HCT116 (cell line): ENCODE measurements around the gene TMEM242. TPM values are rescaled to one million over a fixed set of nuclear protein-coding genes. Genes with fewer than 3 reads are reported as not detected.

ENCODE experiments used
- ATAC-seq: fragments of 200-7000 bp; cut with Tn5 transposase; 2 replicates; pipeline ENCODE4 v1.9.1; 2020; ENCODE audit warnings: mild to moderate bottlenecking, moderate library complexity
- BruUV-seq: library from RNA; stranded (reverse); fragments of 400-500 nt; replicated peaks from 2 replicates; lab custom pipeline; 2021; lab: Mats Ljungman, UMichigan
- CTCF ChIA-PET: fragments of 300-600 bp; sonication (Branson Sonifier 250); formaldehyde crosslinking; loops from one replicate; lab custom pipeline; 2021; ENCODE audit warnings: antibody characterized with exemption; lab: Charles Lee
- POLR2A ChIA-PET: fragments of 300-600, 350-600 bp; sonication (Branson Sonifier 250); formaldehyde crosslinking; loops from one replicate; lab custom pipeline; 2021; ENCODE audit warnings: antibody characterized with exemption; lab: Charles Lee
- RAD21 ChIA-PET, 2 experiments: fragments of 300-600 bp; sonication (Branson Sonifier 250); formaldehyde crosslinking; loops; one replicate each; lab custom pipeline; 2023; ENCODE audit warnings: low total read pairs in 2 of 2; ENCODE audit not compliant: uncharacterized antibody in 2 of 2, unreplicated experiment in 2 of 2, low non-redundant PET in 1 of 2; lab: Charles Lee
- DNase-seq: peaks from one replicate; pipeline ENCODE4 v3.0.0-alpha.2; 2010; ENCODE audit warnings: low read depth, low spot score
- H2AFZ ChIP-seq: fragments of 200-600 bp; shearing (Covaris generic), sonication (generic); 2 replicates; pipeline ENCODE4 v1.6.1; 2017; ENCODE audit warnings: low read depth, mixed run types, mixed read lengths, antibody characterized with exemption, low read length; ENCODE audit not compliant: poor library complexity, severe bottlenecking
- H3K27ac ChIP-seq: 2 replicates; pipeline ENCODE4 v1.5.1; 2012; ENCODE audit warnings: low read depth, low read length
- H3K27me3 ChIP-seq: fragments of 200-600 bp; sonication (generic); 2 replicates; pipeline ENCODE4 v1.6.1; 2016; ENCODE audit warnings: mixed run types, low read length, mixed read lengths; ENCODE audit not compliant: insufficient read depth
- H3K36me3 ChIP-seq, 2 experiments: fragments of 200-500 bp in 1 of 2; fragments of 200-600 bp in 1 of 2; sonication (Bioruptor generic) in 1 of 2; sonication (generic) in 1 of 2; 2 replicates each; pipeline versions ENCODE4 v1.5.1 to v1.6.1; 2014 to 2016; ENCODE audit warnings: low read length in 2 of 2, inconsistent platforms in 1 of 2, mixed read lengths in 1 of 2, mixed run types in 1 of 2; ENCODE audit not compliant: insufficient read depth in 2 of 2, control insufficient read depth in 1 of 2
- H3K4me1 ChIP-seq, 2 experiments: fragments of 200-600 bp in 1 of 2; sonication (generic) in 1 of 2; 2 replicates each; pipeline versions ENCODE4 v1.5.1 to v1.6.1; 2012 to 2017; ENCODE audit warnings: low read length in 2 of 2, inconsistent platforms in 1 of 2, mild to moderate bottlenecking in 1 of 2, mixed read lengths in 1 of 2, mixed run types in 1 of 2, moderate library complexity in 1 of 2; ENCODE audit not compliant: insufficient read depth in 2 of 2, control insufficient read depth in 1 of 2
- H3K4me2 ChIP-seq: fragments of 200-600 bp; sonication (generic); 2 replicates; pipeline ENCODE4 v1.6.1; 2017; ENCODE audit warnings: mixed run types, low read length, mixed read lengths
- H3K4me3 ChIP-seq, 2 experiments: fragments of 200-600 bp in 1 of 2; sonication (generic) in 1 of 2; replicated peaks in 1 of 2; 2 replicates each; pipeline ENCODE4 v1.5.1; 2011 to 2016; ENCODE audit warnings: low read length in 2 of 2, control low read depth in 1 of 2, low read depth in 1 of 2, mild to moderate bottlenecking in 1 of 2, mixed read lengths in 1 of 2, mixed run types in 1 of 2
- H3K79me2 ChIP-seq: fragments of 200-600 bp; sonication (generic); 2 replicates; pipeline ENCODE4 v1.6.1; 2017; ENCODE audit warnings: mild to moderate bottlenecking, mixed run types, low read length, moderate library complexity, mixed read lengths; ENCODE audit not compliant: insufficient read depth
- H3K9ac ChIP-seq: fragments of 200-600 bp; sonication (generic); 2 replicates; pipeline ENCODE4 v1.6.1; 2016; ENCODE audit warnings: low read length, mixed read lengths
- H3K9me2 ChIP-seq: fragments of 200-600 bp; sonication (generic), shearing (Covaris generic); 2 replicates; pipeline ENCODE4 v1.6.1; 2017; ENCODE audit warnings: mixed run types, mild to moderate bottlenecking, moderate library complexity; ENCODE audit not compliant: insufficient read depth
- H3K9me3 ChIP-seq, 2 experiments: fragments of 200-500 bp in 1 of 2; fragments of 200-600 bp in 1 of 2; sonication (Bioruptor generic) in 1 of 2; sonication (generic) in 1 of 2; 2 replicates each; pipeline ENCODE4 v1.6.1; 2014 to 2017; ENCODE audit warnings: low read length in 2 of 2, mixed read lengths in 2 of 2, inconsistent platforms in 1 of 2, low read depth in 1 of 2, mild to moderate bottlenecking in 1 of 2, mixed run types in 1 of 2, moderate library complexity in 1 of 2; ENCODE audit not compliant: control insufficient read depth in 1 of 2, insufficient read depth in 1 of 2
- H4K20me1 ChIP-seq: fragments of 200-600 bp; sonication (generic), shearing (Covaris generic); 2 replicates; pipeline ENCODE4 v1.6.1; 2017; ENCODE audit warnings: mixed run types, mild to moderate bottlenecking, moderate library complexity; ENCODE audit not compliant: insufficient read depth
- CBX3 ChIP-seq: IDR thresholded peaks from 2 replicates; pipeline ENCODE4 v1.6.1; 2012; ENCODE audit warnings: low read depth
- CEBPB ChIP-seq: IDR thresholded peaks from 2 replicates; pipeline ENCODE4 v1.6.1; 2012; ENCODE audit warnings: low read depth
- EGR1 ChIP-seq: IDR thresholded peaks from 2 replicates; pipeline ENCODE4 v1.6.1; 2012; ENCODE audit warnings: low read depth
- ELF1 ChIP-seq: IDR thresholded peaks from 2 replicates; pipeline ENCODE4 v1.6.1; 2012; ENCODE audit warnings: low read depth, borderline replicate concordance
- EZH2 ChIP-seq: fragments of 200-600 bp; sonication (generic); IDR thresholded peaks from 2 replicates; pipeline ENCODE4 v1.6.1; 2017; ENCODE audit warnings: antibody characterized with exemption, mixed run types
- EZH2phosphoT487 ChIP-seq: fragments of 200-600 bp; IDR thresholded peaks from 2 replicates; pipeline ENCODE4 v1.6.1; 2018; ENCODE audit warnings: antibody characterized with exemption, borderline replicate concordance
- FOSL1 ChIP-seq: IDR thresholded peaks from 2 replicates; pipeline ENCODE4 v1.6.1; 2012; ENCODE audit warnings: low read depth
- MAX ChIP-seq: IDR thresholded peaks from 2 replicates; pipeline ENCODE4 v1.6.1; 2012
- POLR2A ChIP-seq: IDR thresholded peaks from 2 replicates; pipeline ENCODE4 v1.7.0; 2011; ENCODE audit warnings: borderline replicate concordance; ENCODE audit not compliant: insufficient read depth, insufficient read length; ENCODE audit errors: extremely low read depth
- POLR2AphosphoS5 ChIP-seq: IDR thresholded peaks from 2 replicates; pipeline ENCODE4 v1.6.1; 2011; ENCODE audit warnings: mild to moderate bottlenecking, low read depth, low read length, moderate library complexity
- RAD21 ChIP-seq: IDR thresholded peaks from 2 replicates; pipeline ENCODE4 v1.6.1; 2012; ENCODE audit warnings: low read depth, mild to moderate bottlenecking
- SP1 ChIP-seq: IDR thresholded peaks from 2 replicates; pipeline ENCODE4 v1.6.1; 2012; ENCODE audit warnings: low read depth
- TCF7L2 ChIP-seq: IDR thresholded peaks from 2 replicates; pipeline ENCODE4 v1.7.0; 2011; ENCODE audit warnings: borderline replicate concordance, inconsistent platforms; ENCODE audit not compliant: insufficient read depth, insufficient read length; ENCODE audit errors: extremely low read depth
- YY1 ChIP-seq: IDR thresholded peaks from 2 replicates; pipeline ENCODE4 v1.6.1; 2011; ENCODE audit warnings: low read length, low read depth, moderate library complexity, mild to moderate bottlenecking; ENCODE audit not compliant: insufficient replicate concordance; ENCODE audit errors: extremely low read depth
- ZBTB33 ChIP-seq: IDR thresholded peaks from 2 replicates; pipeline ENCODE4 v1.6.1; 2011; ENCODE audit warnings: mild to moderate bottlenecking, low read length, moderate library complexity; ENCODE audit not compliant: insufficient replicate concordance; ENCODE audit errors: extremely low read depth
- ZFX ChIP-seq: fragments of 450-650 bp; IDR thresholded peaks from 2 replicates; pipeline ENCODE4 v1.6.1; 2017
- ZNF274 ChIP-seq: fragments of 200-500 bp; sonication (Bioruptor generic); IDR thresholded peaks from 2 replicates; pipeline ENCODE4 v1.6.1; 2014; ENCODE audit warnings: mild to moderate bottlenecking, low read depth, low read length, inconsistent platforms
- intact Hi-C: fragments of 100-400 bp; cut with micrococcal nuclease; formaldehyde crosslinking; loops from 2 replicates; pipeline ENCODE4 v1.10.0; 2022
- total RNA-seq: library from RNA; stranded (reverse); gene quantifications from one replicate; pipeline ENCODE4 v1.2.1, GENCODE V29; 2021; ENCODE audit not compliant: unreplicated experiment
- TF ChIP-seq, protein P1 (sequence below): IDR thresholded peaks from 2 replicates; pipeline ENCODE4 v1.6.1; 2012
- TF ChIP-seq, protein P2 (sequence below): IDR thresholded peaks from 2 replicates; pipeline ENCODE4 v1.6.1; 2012; ENCODE audit warnings: low read depth

Gene TMEM242
- total RNA-seq, 1 experiment from 2014 or later = 11.6 TPM

- CTCF ChIA-PET = no interaction called here
- ATAC-seq = no peak
- no peak overlapping the region for H3K9ac ChIP-seq
- intact Hi-C loops = no loop called here
- DNase-seq = no peak
- POLR2A ChIA-PET = no interaction called here
- no peak for TF ChIP-seq RAD21
- no peak for TF ChIP-seq EZH2phosphoT487
- no peak for TF ChIP-seq ZBTB33
- TF ChIP-seq POLR2A = no peak
- TF ChIP-seq, protein P1, sequence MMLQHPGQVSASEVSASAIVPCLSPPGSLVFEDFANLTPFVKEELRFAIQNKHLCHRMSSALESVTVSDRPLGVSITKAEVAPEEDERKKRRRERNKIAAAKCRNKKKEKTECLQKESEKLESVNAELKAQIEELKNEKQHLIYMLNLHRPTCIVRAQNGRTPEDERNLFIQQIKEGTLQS = no peak
- no peak for TF ChIP-seq ZNF274
- TF ChIP-seq EZH2 = no peak
- no peak for TF ChIP-seq ZFX
- no peak for TF ChIP-seq MAX
- no peak for TF ChIP-seq EGR1
- no peak for TF ChIP-seq POLR2AphosphoS5
- TF ChIP-seq YY1 = no peak
- TF ChIP-seq CBX3 = no peak
- no peak for TF ChIP-seq ELF1
- TF ChIP-seq CEBPB = no peak
- no peak for TF ChIP-seq FOSL1
- TF ChIP-seq TCF7L2 = no peak
- TF ChIP-seq, protein P2, sequence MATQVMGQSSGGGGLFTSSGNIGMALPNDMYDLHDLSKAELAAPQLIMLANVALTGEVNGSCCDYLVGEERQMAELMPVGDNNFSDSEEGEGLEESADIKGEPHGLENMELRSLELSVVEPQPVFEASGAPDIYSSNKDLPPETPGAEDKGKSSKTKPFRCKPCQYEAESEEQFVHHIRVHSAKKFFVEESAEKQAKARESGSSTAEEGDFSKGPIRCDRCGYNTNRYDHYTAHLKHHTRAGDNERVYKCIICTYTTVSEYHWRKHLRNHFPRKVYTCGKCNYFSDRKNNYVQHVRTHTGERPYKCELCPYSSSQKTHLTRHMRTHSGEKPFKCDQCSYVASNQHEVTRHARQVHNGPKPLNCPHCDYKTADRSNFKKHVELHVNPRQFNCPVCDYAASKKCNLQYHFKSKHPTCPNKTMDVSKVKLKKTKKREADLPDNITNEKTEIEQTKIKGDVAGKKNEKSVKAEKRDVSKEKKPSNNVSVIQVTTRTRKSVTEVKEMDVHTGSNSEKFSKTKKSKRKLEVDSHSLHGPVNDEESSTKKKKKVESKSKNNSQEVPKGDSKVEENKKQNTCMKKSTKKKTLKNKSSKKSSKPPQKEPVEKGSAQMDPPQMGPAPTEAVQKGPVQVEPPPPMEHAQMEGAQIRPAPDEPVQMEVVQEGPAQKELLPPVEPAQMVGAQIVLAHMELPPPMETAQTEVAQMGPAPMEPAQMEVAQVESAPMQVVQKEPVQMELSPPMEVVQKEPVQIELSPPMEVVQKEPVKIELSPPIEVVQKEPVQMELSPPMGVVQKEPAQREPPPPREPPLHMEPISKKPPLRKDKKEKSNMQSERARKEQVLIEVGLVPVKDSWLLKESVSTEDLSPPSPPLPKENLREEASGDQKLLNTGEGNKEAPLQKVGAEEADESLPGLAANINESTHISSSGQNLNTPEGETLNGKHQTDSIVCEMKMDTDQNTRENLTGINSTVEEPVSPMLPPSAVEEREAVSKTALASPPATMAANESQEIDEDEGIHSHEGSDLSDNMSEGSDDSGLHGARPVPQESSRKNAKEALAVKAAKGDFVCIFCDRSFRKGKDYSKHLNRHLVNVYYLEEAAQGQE = no peak
- no peak for TF ChIP-seq SP1
- no peaks in the 10 kb centered on the region for H3K27me3 ChIP-seq
- no peak overlapping the region for H2AFZ ChIP-seq
- RAD21 ChIA-PET = no interaction called here
- H3K9me3 ChIP-seq = no peaks in the 10 kb centered on the region
- no peak overlapping the region for H3K4me3 ChIP-seq
- H3K79me2 ChIP-seq = no peaks in the 10 kb centered on the region
- no peaks in the 10 kb centered on the region for H4K20me1 ChIP-seq
- peaks cover 0 to 12% of the 10 kb centered on the region in 2 experiments; a peak in 2 of 4 replicates for H3K4me1 ChIP-seq
- no peak overlapping the region for H3K4me2 ChIP-seq
- no peaks in the 10 kb centered on the region for H3K36me3 ChIP-seq
- H3K27ac ChIP-seq = no peak overlapping the region
- no TSS peak for BruUV-seq
- H3K9me2 ChIP-seq = no peaks in the 10 kb centered on the region
Measured at GRCh38 chr6:157242791-157243190, 80.5 kb downstream of the TMEM242 start.
